Upper lobe of left lung (tissue), 4 donors: ENCODE data around the gene SERPINB3.

Source experiments
- CTCF ChIP-seq, 6 experiments: fragments of 450-650 bp in 4 of 6; fragments of 200-600 bp in 2 of 6; sonication (generic) in 2 of 6; IDR thresholded peaks; one replicate each; pipeline ENCODE4 v1.5.1; 2016 to 2019; ENCODE audit warnings: antibody characterized with exemption in 6 of 6
- EP300 ChIP-seq, 4 donors: sonication (generic); formaldehyde crosslinking; IDR thresholded peaks; one replicate each; pipeline ENCODE4 v1.5.1; 2017; ENCODE audit warnings: antibody characterized with exemption in 4 of 4, control low read depth in 2 of 4
- POLR2A ChIP-seq, 4 donors: fragments of 450-650 bp; IDR thresholded peaks; one replicate each; pipeline ENCODE4 v1.5.1; 2016 to 2017; ENCODE audit warnings: antibody characterized with exemption in 4 of 4, mild to moderate bottlenecking in 2 of 4
- POLR2AphosphoS5 ChIP-seq, 2 donors: sonication (generic); formaldehyde crosslinking; IDR thresholded peaks; one replicate each; pipeline ENCODE4 v1.5.1; 2017; ENCODE audit warnings: antibody characterized with exemption in 2 of 2

DNA sequence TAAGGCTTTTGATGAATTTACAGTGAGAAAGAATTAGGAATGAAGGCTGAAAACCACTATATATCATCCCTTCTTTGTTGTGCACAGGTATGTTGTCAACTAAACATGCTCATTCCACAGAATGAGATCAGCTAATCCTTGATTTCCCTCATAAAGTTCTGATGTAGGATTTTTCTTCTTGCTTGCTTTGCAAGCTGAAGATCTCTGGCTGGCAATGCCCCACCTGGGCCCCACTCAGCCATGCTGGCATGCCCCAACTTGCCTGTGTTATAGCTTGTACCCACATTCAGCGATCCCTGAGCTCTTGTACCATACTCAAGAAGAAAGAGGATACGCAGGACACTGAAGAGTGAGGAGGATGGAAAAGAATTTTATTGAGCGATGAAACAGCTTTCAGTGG is 23.0 kb upstream of the SERPINB3 start:
- TF ChIP-seq CTCF (IDR thresholded peaks at IDR 0.05) (no peak), POLR2A (IDR thresholded peaks at IDR 0.05) (no peak), EP300 (IDR thresholded peaks at IDR 0.05) (no peak), POLR2AphosphoS5 (IDR thresholded peaks at IDR 0.05) (no peak)
